Spleen (tissue), 7 donors: ENCODE results near the gene KRT38.

Experiments used
- CTCF ChIP-seq, 11 experiments: fragments of 200-600 bp in 7 of 11; fragments of 450-650 bp in 4 of 11; sonication (generic) in 4 of 11; IDR thresholded peaks in 8 of 11; conservative IDR thresholded peaks in 3 of 11; 1 replicate in 7 of 11; 2 replicates in 4 of 11; pipeline versions ENCODE4 v1.4.0 to v1.8.0; 2016 to 2021; ENCODE audit warnings: antibody characterized with exemption in 11 of 11, inconsistent platforms in 4 of 11, mild to moderate bottlenecking in 1 of 11
- POLR2A ChIP-seq, 3 donors: fragments of 450-650 bp; IDR thresholded peaks; one replicate each; pipeline ENCODE4 v1.5.1; 2017; ENCODE audit warnings: antibody characterized with exemption in 3 of 3, mild to moderate bottlenecking in 1 of 3
- donor health status: DM: no; HTN: no; CAD: no; lungs with moderate emphysema.
- donor health status: DM: no; HTN: no; CAD: no.
- donor health status: DM: no; HTN: no; CAD: no.

GRCh38 chr17:41489531-41489930 lies 48.7 kb upstream of the KRT38 start, which contains the start of gene KRT36:
- TF ChIP-seq POLR2A (IDR thresholded peaks at IDR 0.05) = no peak
- TF ChIP-seq CTCF (IDR thresholded peaks at IDR 0.05 in 8 of 11, conservative IDR thresholded peaks at IDR 0.05 in 3 of 11) = no peak
